Measurements from ENCODE around the gene FRMPD1.
"Not testable (repeated sequence)": the region's sequence is repeated elsewhere in the genome, so short reads cannot be mapped to it uniquely, and the experiment has no call there.

The FRMPD1 gene

DNA sequence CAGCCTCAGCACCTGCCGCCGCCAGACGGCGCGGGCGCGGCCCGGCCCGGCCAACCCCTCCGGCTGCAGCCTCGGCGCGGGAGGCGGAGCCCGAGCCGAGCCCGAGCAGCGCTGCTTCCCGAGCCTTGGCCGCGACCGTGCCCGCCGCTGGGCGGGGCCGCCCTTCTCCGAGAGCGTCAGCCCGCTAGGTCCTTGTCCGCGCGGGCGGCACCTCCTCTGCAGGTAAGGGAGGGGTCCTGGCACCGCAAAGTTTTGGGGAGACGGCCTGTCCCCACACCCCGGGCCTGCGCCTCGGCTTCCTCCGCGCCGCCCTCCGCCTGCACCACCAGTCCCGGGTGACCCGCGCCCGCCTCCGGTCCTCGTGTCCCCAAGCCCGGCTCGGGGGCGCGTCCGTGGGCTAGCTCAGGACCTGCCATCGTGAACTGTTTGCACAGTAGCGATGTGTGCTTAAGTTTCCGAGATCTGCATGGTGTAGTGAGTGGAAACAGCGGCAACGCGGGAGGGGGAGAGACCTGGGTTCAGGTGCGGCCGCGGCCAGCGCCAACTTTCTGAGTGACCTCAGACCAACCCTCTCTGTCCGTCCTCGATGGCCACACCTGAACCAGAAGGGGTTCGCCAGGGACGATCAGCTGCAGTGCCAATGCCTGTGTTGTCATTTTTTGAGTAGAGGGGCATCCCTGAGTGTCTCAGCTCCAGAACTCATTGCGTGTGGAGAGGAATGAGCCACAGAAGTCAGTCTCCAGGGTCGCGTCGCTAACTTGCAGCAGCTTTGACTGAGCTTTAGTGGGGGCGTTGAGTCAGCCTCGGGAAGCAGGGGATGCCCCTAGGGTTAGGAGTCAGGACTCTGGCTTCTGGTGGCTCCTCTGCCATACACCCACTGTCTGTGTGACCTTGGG lies at the start of gene FRMPD1:
Gene FRMPD1 (plus strand): TSS at position 82 of the 896 bp plus-strand sequence. CDS start 41,688 bp downstream, outside the sequence.
- intact Hi-C loops (cut with DNase I) = no loop called here

DNA sequence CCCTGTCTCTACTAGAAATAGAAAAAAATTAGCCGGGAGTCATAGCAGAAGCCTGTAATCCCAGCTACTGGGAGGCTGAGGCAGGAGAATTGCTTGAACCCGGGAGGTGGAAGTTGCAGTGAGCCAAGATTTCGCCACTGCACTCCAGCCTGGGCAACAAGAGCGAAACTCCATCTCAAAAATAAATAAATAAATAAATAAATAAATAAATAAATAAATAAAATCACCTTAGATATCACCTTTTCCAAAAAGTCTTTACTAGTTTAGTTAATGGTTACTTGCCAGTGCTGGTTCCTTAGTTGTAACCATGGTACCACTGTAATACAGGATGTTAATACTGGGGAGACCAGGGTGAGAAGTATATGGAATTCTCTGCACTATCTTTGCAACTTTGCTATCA lies 48.7 kb upstream of the FRMPD1 start:
- intact Hi-C loops (cut with DNase I); DNase-seq: not testable (repeated sequence)

More for the DNA sequence above, at the start of gene FRMPD1:
- DNase-seq = peak in 40 of 42 donors; percentile 10 to 78 (median 57)

GRCh38 chr9:37602817-37603216 lies 47.9 kb upstream of the FRMPD1 start:
- intact Hi-C loops (cut with DNase I) = no loop called here
- no peak for DNase-seq

DNA sequence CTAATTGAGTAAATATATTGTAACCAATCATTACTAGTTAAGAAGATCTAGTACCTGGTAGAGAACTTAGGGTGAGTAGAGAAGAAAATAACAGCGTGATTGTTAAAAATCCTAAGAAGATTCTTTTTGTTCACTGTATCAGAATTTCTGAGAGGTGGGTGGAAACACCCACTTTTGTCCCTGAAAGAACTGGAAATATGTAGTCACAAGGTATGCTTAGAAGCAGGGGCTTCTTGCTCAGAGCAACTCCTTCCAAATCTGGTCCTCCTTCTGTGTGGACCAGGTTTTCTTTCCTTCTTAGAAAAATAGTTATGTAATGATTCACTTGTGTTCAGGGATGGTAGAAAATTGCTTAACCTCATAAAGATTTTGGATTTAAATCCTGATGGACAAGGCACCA lies 46.5 kb upstream of the FRMPD1 start:
- intact Hi-C loops (cut with DNase I) = no loop called here
- DNase-seq = peak in 8 of 42 donors; percentile 13 to 60 (median 34)

DNA sequence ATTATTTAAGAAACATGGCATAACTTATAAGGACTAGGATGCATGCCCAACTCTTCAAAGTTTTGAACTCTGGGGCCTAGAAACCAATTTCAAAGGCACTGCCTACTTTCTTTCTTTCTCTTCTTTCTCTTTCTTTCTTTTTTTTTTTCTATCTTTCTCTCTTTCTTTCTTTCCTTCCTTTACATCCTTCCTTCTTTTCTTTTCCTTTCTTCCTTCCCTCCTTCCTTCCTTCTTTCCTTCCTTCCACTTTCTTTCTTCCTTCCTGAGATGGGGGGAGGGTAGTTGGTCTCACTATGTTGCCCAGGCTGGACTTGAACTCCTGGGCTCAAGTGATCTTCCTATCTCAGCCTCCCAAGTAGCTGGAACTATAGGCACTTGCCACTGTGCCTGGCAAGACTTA lies 42.5 kb upstream of the FRMPD1 start:
- no peak for DNase-seq
- intact Hi-C loops (cut with DNase I) = no loop called here

DNA sequence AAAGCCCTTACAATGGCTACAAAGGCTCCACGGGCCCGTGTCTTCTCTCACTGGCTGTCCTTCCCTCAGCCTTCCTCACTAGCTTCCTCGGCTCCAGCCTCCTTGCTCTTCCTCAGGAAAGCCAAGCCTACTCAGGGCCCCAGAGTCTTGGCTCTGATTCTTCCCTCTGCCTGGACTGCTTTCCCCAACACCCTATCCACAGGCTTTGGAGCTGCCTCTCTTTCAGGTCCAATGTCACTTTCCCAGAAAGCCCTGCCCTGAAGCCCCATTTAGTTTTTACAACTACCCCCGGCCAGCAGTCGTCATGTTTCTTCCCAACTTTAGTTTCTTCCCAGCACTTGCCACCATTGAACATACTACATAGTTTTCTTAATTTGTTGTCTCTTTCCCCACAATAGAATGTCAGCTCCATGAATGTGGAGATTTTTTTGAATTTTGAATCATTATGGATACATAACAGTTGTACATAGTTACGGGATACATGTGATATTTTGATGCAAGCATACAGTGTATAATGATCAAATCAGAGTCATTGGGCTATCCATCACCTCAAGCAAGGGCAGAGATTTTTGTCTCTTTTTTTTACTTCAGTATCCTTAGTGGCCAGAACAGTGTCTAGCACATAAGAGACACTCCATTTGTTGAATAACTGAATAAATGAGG lies 40.9 kb upstream of the FRMPD1 start:
- intact Hi-C loops (cut with DNase I) = no loop called here

DNA sequence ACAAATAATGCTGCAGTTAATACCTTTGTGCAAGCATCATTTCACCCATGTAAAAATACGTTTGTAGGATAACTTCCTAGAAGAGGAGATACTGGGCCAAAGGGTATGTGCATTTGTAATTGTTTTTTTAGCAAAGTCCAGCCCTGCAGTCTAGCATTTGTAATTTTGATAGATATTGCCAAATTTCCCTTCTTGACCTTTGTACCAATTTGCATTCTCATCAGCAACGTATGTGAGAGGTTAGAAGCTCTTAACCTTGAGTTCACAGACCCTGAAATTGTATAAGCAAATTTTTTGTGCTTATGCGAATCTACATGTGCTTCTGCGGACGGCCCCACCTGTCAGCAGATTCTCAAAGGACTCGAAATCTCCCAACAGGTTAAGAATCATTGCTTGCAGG lies 39.7 kb upstream of the FRMPD1 start:
- intact Hi-C loops (cut with DNase I) = no loop called here
- DNase-seq = no peak

More for the DNA sequence above, 40.9 kb upstream of the FRMPD1 start:
- DNase-seq = no peak

GRCh38 chr9:37611961-37612360 lies 38.8 kb upstream of the FRMPD1 start:
- intact Hi-C loops (cut with DNase I) = no loop called here
- no peak for DNase-seq

DNA sequence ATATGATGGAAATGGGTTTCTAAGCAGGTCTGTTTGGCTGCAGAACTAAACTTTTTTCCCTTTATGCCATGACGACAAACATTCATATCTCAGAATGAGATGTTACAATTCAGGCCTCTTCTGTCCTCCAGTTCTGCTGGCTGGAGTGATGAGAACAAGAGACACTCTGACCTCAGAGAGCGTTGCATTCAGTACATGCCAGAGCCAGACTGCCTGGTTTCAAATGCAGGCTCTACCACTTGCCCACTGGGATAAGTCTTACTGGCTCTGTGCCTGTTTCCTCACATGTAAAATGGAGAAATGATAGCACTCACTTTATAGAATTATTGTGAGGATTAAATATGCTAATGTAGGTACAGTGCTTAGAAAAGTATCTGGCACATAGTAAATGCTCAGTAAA lies 33.6 kb upstream of the FRMPD1 start:
- intact Hi-C loops (cut with DNase I) = no loop called here
- DNase-seq = no peak

DNA sequence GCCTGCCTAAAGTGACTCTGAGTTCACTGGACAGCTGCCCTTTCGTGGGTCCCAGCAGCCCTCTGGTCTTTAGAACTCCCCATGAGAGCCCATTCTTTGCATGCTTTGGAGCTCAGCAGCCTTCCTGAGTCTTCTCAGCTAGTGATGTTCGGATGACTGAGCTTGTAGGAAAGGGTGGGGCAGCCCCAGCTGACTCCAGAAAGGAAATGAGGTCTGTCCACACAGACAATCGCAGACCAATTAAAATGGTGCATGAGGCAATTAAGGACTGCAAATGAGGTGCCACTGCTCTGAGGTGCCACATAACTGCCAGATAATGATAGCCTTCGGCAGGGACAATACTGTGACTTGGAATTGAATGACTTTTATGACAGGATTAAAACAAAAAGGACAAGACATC lies 32.9 kb upstream of the FRMPD1 start:
- intact Hi-C loops (cut with DNase I) = no loop called here
- no peak for DNase-seq

DNA sequence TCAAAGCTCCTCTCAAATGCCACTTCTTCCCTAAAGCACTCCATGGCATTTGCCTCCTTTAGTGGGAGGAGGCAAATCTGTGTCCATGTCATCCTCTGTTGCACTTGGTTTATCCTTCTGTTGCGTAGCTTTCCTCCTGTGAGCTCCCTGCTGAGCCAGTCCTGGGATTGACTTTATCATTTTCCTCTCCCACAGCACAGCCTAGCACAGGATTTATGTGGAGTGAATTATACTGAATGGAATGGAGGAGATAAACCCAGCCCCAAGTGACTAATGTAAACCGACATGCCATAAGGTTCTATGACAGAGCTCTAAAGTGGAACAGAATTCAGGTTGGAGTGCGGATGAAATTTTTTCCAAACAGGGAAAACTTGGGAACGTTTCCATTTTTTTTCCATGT lies 31.9 kb upstream of the FRMPD1 start:
- intact Hi-C loops (cut with DNase I) = no loop called here
- DNase-seq = no peak

- no peak for DNase-seq
- intact Hi-C loops (cut with DNase I) = no loop called here
These were observed 30.9 kb upstream of the FRMPD1 start for GRCh38 chr9:37619806-37620205.

DNA sequence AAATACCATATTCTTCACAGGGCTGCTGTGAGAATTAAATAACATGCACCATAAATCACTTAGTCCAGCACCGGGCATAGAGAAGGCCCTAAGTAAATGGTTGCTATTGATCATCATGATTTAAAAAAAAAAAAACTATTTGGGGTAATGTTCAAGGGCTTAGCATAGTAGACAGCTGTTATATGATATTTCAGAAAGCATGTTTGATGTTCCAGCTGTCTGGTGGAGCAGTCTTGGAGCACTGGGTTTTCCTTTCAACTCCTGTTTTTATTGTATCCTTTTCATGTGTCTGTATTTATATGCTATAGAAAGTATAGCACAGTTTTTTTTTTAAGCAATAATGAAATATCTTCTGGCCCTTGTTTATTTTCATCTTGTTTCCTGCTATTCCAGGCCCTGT lies 30.4 kb upstream of the FRMPD1 start:
- intact Hi-C loops (cut with DNase I) = no loop called here
- no peak for DNase-seq

- intact Hi-C loops (cut with DNase I) = no loop called here
- no peak for DNase-seq
These were observed 29.3 kb upstream of the FRMPD1 start for GRCh38 chr9:37621273-37622121.

GRCh38 chr9:37622462-37622861 lies 28.3 kb upstream of the FRMPD1 start:
- no peak for DNase-seq
- intact Hi-C loops (cut with DNase I) = no loop called here

- intact Hi-C loops (cut with DNase I) = no loop called here
- no peak for DNase-seq
These were observed 27.5 kb upstream of the FRMPD1 start for GRCh38 chr9:37623267-37623666.

GRCh38 chr9:37624073-37624472 lies 26.7 kb upstream of the FRMPD1 start:
- intact Hi-C loops (cut with DNase I) = no loop called here
- no peak for DNase-seq

DNA sequence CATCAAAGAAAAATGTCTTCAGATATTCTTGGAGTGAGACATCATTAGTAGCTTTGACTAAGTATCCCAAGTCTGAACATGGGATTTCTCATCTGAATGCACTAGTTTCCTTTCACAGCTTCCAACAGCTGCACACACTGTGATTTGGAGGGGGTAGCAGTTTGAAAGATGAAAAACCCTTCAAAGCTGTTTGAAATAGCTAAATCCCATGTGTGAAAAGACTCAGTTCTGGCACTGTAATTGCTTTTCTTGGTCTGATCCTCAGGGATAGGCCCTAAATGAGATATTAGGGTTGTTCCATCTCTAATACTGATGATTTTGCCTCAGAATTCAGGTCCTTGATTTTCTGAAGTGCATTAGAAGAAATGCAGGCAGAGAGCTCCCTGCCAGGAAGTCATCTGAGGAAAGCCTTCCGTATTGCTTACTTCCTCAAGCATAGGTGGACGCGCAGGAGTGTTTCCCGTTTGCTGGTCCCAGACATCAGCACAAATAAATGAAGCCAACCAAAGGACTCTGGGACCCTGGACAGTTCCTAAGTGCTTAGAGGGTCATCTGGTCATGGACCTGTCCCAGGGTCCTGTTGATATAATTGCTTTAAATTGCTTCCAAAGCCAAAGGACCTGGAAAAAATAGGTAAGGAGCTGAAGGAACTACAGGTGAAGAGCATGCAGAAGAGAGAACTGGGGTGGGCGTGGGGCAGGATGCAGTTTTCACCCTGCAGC lies 25.6 kb upstream of the FRMPD1 start:
- no peak for DNase-seq
- intact Hi-C loops (cut with DNase I) = no loop called here

GRCh38 chr9:37625758-37626147 lies 25.0 kb upstream of the FRMPD1 start:
- intact Hi-C loops (cut with DNase I) = no loop called here

More at GRCh38 chr9:37625758-37626147, 25.0 kb upstream of the FRMPD1 start:
- no peak for DNase-seq
